Anterior cingulate cortex (tissue), 58 donors: ENCODE data around the gene DUOXA1.
"Not testable (repeated sequence)": the region's sequence is repeated elsewhere in the genome, so short reads cannot be mapped to it uniquely, and the experiment has no call there.

Experiments used
- DNase-seq, 58 donors: peaks; one replicate each; lab custom pipeline; 2025; lab: John Stamatoyannopoulos, UW

The DUOXA1 gene

GRCh38 chr15:45094358-45094730 lies 35.3 kb downstream of the DUOXA1 start:
- DNase-seq = no peak

GRCh38 chr15:45093622-45094357 lies 35.9 kb downstream of the DUOXA1 start:
- no peak for DNase-seq

- no peak for DNase-seq
Measured at GRCh38 chr15:45093013-45093412, 36.7 kb downstream of the DUOXA1 start.

- no peak for DNase-seq
Measured at GRCh38 chr15:45091576-45091975, 38.1 kb downstream of the DUOXA1 start.

GRCh38 chr15:45091161-45091560 lies 38.5 kb downstream of the DUOXA1 start:
- no peak for DNase-seq

- no peak for DNase-seq
Measured at GRCh38 chr15:45089712-45090373, 39.8 kb downstream of the DUOXA1 start.

GRCh38 chr15:45088801-45089711 lies 40.6 kb downstream of the DUOXA1 start:
- no peak for DNase-seq

GRCh38 chr15:45087513-45087912 lies 42.2 kb downstream of the DUOXA1 start:
- no peak for DNase-seq

- no peak for DNase-seq
Measured at GRCh38 chr15:45084163-45084562, 45.5 kb downstream of the DUOXA1 start.

GRCh38 chr15:45083223-45083622 lies 46.5 kb downstream of the DUOXA1 start:
- no peak for DNase-seq

GRCh38 chr15:45082412-45082811 lies 47.3 kb downstream of the DUOXA1 start:
- DNase-seq = not testable (repeated sequence)

GRCh38 chr15:45080593-45080992 lies 49.1 kb downstream of the DUOXA1 start:
- not testable (repeated sequence) for DNase-seq

- not testable (repeated sequence) for DNase-seq
Measured at GRCh38 chr15:45079628-45080246, 49.9 kb downstream of the DUOXA1 start.

GRCh38 chr15:45079201-45079600 lies 50.5 kb downstream of the DUOXA1 start:
- not testable (repeated sequence) for DNase-seq

- not testable (repeated sequence) for DNase-seq
Measured at GRCh38 chr15:45077391-45077790, 52.3 kb downstream of the DUOXA1 start.

- not testable (repeated sequence) for DNase-seq
Measured at GRCh38 chr15:45075440-45076320, 54.0 kb downstream of the DUOXA1 start.

- not testable (repeated sequence) for DNase-seq
Measured at GRCh38 chr15:45073602-45074001, 56.1 kb downstream of the DUOXA1 start.

GRCh38 chr15:45069942-45070360 lies 59.7 kb downstream of the DUOXA1 start:
- DNase-seq = not testable (repeated sequence)
